Ovary (tissue), 9 donors: Measurements from ENCODE around the gene ICAM4. TPM values are rescaled to one million over a fixed set of nuclear protein-coding genes. Genes with fewer than 3 reads are reported as not detected.
"Not testable (repeated sequence)": the region's sequence is repeated elsewhere in the genome, so short reads cannot be mapped to it uniquely, and the experiment has no call there.

Experiments
- DNase-seq, 5 donors: peaks; one replicate each; pipeline ENCODE4 v3.0.0-alpha.2; 2019 to 2020
- H3K27ac ChIP-seq, 2 donors: fragments of 200-600 bp; one replicate each; pipeline versions ENCODE4 v1.5.1 to v1.8.0; 2019 to 2022
- H3K27me3 ChIP-seq: fragments of 200-600 bp; one replicate; pipeline ENCODE4 v1.8.0; 2022
- H3K36me3 ChIP-seq: fragments of 200-600 bp; sonication (generic); one replicate; pipeline ENCODE4 v1.5.1; 2019
- H3K4me1 ChIP-seq: one replicate; pipeline ENCODE4 v1.8.1; 2013; ENCODE audit warnings: mild to moderate bottlenecking, moderate library complexity; ENCODE audit not compliant: insufficient read depth
- H3K4me3 ChIP-seq: fragments of 200-600 bp; sonication (generic); one replicate; pipeline ENCODE4 v1.5.1; 2017
- H3K9me3 ChIP-seq, 2 donors: fragments of 200-600 bp in 1 of 2; sonication (generic) in 1 of 2; one replicate each; pipeline versions ENCODE4 v1.5.1 to v1.8.1; 2013 to 2019; ENCODE audit warnings: mild to moderate bottlenecking in 1 of 2, moderate library complexity in 1 of 2
- CTCF ChIP-seq, 3 donors: fragments of 450-650 bp in 2 of 3; fragments of 200-600 bp in 1 of 3; IDR thresholded peaks; one replicate each; pipeline versions ENCODE4 v1.5.1 to v1.8.0; 2016 to 2022; ENCODE audit warnings: antibody characterized with exemption in 3 of 3, mild to moderate bottlenecking in 1 of 3
- EP300 ChIP-seq: sonication (generic); formaldehyde crosslinking; IDR thresholded peaks from one replicate; pipeline ENCODE4 v1.6.1; 2017; ENCODE audit warnings: antibody characterized with exemption
- POLR2A ChIP-seq: fragments of 450-650 bp; IDR thresholded peaks from one replicate; pipeline ENCODE4 v1.6.1; 2017; ENCODE audit warnings: antibody characterized with exemption, mild to moderate bottlenecking, moderate library complexity
- WGBS, 3 donors: extraction: QIAGEN DNeasy Blood & Tissue Kit in 1 of 3; methylation state at CpG; one replicate each; pipeline versions ENCODE4 v1.1.5 to v1.1.7; 2013 to 2017; 5-methylcytosine and 5-hydroxymethylcytosine counted together
- intact Hi-C, 4 donors: fragments of 100-400 bp; cut with DNase I; formaldehyde crosslinking; loops; one replicate each; pipeline versions ENCODE4 v1.11.0 to v1.15.1; 2022 to 2023
- polyA plus RNA-seq, 2 donors: library from polyadenylated mRNA; stranded (reverse); fragments of 200-250 nt in 1 of 2; fragments of 350-450 nt in 1 of 2; fragmentation: Illumina TruSeq in 1 of 2; extraction: RNeasy Lipid Tissue Mini Kit (QIAGEN cat#74804) in 1 of 2; gene quantifications; one replicate each; pipeline ENCODE4 v1.2.3, GENCODE V29; 2013 to 2014
- small RNA-seq: library from RNA; depleted of rRNA; stranded (forward); fragments of <200 nt; gene quantifications from one replicate; pipeline ENCODE3, GENCODE V24; 2016
- total RNA-seq, 7 donors: library from RNA; depleted of rRNA in 2 of 7; stranded (reverse); fragments of >200 nt in 2 of 7; fragmentation: NEBNext Ultra II Directional in 3 of 7; extraction: Animal tissue kit (Norgen Biotek cat#: 25700) in 3 of 7; gene quantifications; one replicate each; pipeline versions ENCODE4 v1.1.0 to v1.2.4, GENCODE V29; 2016 to 2023
- donor health status: DM: no; HTN: no; CAD: no; lungs with moderate emphysema.
- donor health status: DM: no; HTN: no; CAD: no.
- donor health status: Bipolar disorder and iron deficiency.
- donor health status: DM: yes; HTN: yes; CAD: no.
- donor health status: DM: no; HTN: no; CAD: no.
- donor health status: DM: yes; HTN: yes; CAD: no.

ICAM4 gene
- total and polyA plus RNA-seq, 9 donors = 0.17 to 3.3 (median 0.47) TPM

- no peaks in the 10 kb centered on the region for H3K27me3 ChIP-seq
- DNase-seq = peak; percentile 94 to 98 (median 97)
- H3K27ac ChIP-seq = peak overlapping the region in 1 of 2 donors; percentile 63
- H3K36me3 ChIP-seq = no peaks in the 10 kb centered on the region
- TF ChIP-seq EP300 (no peak), POLR2A (no peak), CTCF (IDR thresholded peaks at IDR 0.05) (no peak)
- no peaks in the 10 kb centered on the region for H3K9me3 ChIP-seq
- 1 to 4% (median 3%) methylated on average over 48 to 59 of the region's 59 CpGs for WGBS, 3 donors
- peak overlapping the region; percentile 91 for H3K4me3 ChIP-seq
- H3K4me1 ChIP-seq = peaks cover 12% of the 10 kb centered on the region
- intact Hi-C loops = loop anchor here in 1 of 4 donors (5.0 kb wide), 1 partner anchor 48 kb away; the partner anchor contains the start of gene TYK2
Measured at GRCh38 chr19:10334588-10335351, 48.0 kb downstream of the ICAM4 start.

GRCh38 chr19:10335352-10335985, 48.7 kb downstream of the ICAM4 start:
- TF ChIP-seq POLR2A = no peak
- TF ChIP-seq CTCF (IDR thresholded peaks at IDR 0.05) = no peak
- no peak for TF ChIP-seq EP300
- Histone ChIP-seq H3K27me3 (no peaks in the 10 kb centered on the region), H3K27ac (peak overlapping the region in 1 of 2 donors; percentile 14), H3K9me3 (no peaks in the 10 kb centered on the region), H3K4me1 (peaks cover 12% of the 10 kb centered on the region), H3K36me3 (no peaks in the 10 kb centered on the region), H3K4me3 (no peak overlapping the region)
- WGBS, 3 donors = 44 to 55% (median 51%) methylated on average over 25 to 26 of the region's 26 CpGs
- intact Hi-C loops = no loop called here
- peak in 3 of 5 donors; percentile 21 to 51 (median 44) for DNase-seq

- H3K9me3 ChIP-seq, H3K36me3 ChIP-seq, H3K4me3 ChIP-seq, DNase-seq, H3K27ac ChIP-seq, intact Hi-C loops, H3K27me3 ChIP-seq: not testable (repeated sequence)
- WGBS, 3 donors = 91 to 95% (median 95%) methylated on average over 9 of the region's 9 CpGs
- H3K4me1 ChIP-seq = peaks cover 12% of the 10 kb centered on the region
Measured at GRCh38 chr19:10336725-10337124, 50.0 kb downstream of the ICAM4 start.

Small RNA genes lying within 50 kb of the gene (small RNA-seq; reads per million reads assigned to genes)
- not detected for gene AC011511.1
- gene AC011511.4 = not detected

Other genes with a start within 250 kb of the ICAM4 start
- gene SHFL, start 200.6 kb upstream of the ICAM4 start, total RNA-seq = 10 to 100 TPM; 34.0 to 49.5 (median 40.2) TPM
- gene SHFL, start 200.6 kb upstream of the ICAM4 start, polyA plus RNA-seq = 10 to 100 TPM; 39.0 to 42.1 TPM
- under 1 TPM in 6 of 7 donors, not detected in 1; 0.15 to 0.80 (median 0.38) TPM for gene ANGPTL6, start 184.3 kb upstream of the ICAM4 start, total RNA-seq
- 1 to 10 TPM in 1 of 2 donors, under 1 TPM in 1; 0.10 to 1.4 TPM for gene ANGPTL6, start 184.3 kb upstream of the ICAM4 start, polyA plus RNA-seq
- gene PPAN, start 180.6 kb upstream of the ICAM4 start, total RNA-seq = 10 to 100 TPM; 21.0 to 58.3 (median 44.4) TPM
- gene PPAN, start 180.6 kb upstream of the ICAM4 start, polyA plus RNA-seq = 10 to 100 TPM in 1 of 2 donors, 1 to 10 TPM in 1; 6.2 to 33.3 TPM
- 10 to 100 TPM in 5 of 7 donors, 1 to 10 TPM in 2; 5.5 to 18.5 (median 14.4) TPM for gene P2RY11, start 175.3 kb upstream of the ICAM4 start, total RNA-seq
- gene P2RY11, start 175.3 kb upstream of the ICAM4 start, polyA plus RNA-seq = 1 to 10 TPM; 2.1 to 8.7 TPM
- 100 to 1,000 TPM; 284 to 375 (median 298) TPM for gene EIF3G, start 167.1 kb upstream of the ICAM4 start, total RNA-seq
- gene EIF3G, start 167.1 kb upstream of the ICAM4 start, polyA plus RNA-seq = 100 to 1,000 TPM; 293 to 311 TPM
- gene DNMT1, start 92.0 kb upstream of the ICAM4 start, total RNA-seq = 10 to 100 TPM; 28.1 to 74.2 (median 41.8) TPM
- 10 to 100 TPM; 19.8 to 60.2 TPM for gene DNMT1, start 92.0 kb upstream of the ICAM4 start, polyA plus RNA-seq
- 10 to 100 TPM in 4 of 7 donors, 1 to 10 TPM in 3; 3.6 to 25.9 (median 12.7) TPM for gene S1PR2, start 55.6 kb upstream of the ICAM4 start, total RNA-seq
- gene S1PR2, start 55.6 kb upstream of the ICAM4 start, polyA plus RNA-seq = 1 to 10 TPM; 4.9 to 5.1 TPM
- gene MRPL4, start 34.7 kb upstream of the ICAM4 start, total RNA-seq = 10 to 100 TPM; 42.2 to 73.3 (median 58.9) TPM
- 10 to 100 TPM in 1 of 2 donors, 1 to 10 TPM in 1; 4.7 to 60.6 TPM for gene MRPL4, start 34.7 kb upstream of the ICAM4 start, polyA plus RNA-seq
- gene ICAM1, start 15.8 kb upstream of the ICAM4 start, total RNA-seq = 100 to 1,000 TPM in 1 of 7 donors, 10 to 100 TPM in 6; 12.1 to 116 (median 18.7) TPM
- 10 to 100 TPM; 12.3 to 20.6 TPM for gene ICAM1, start 15.8 kb upstream of the ICAM4 start, polyA plus RNA-seq
- gene ICAM5, start 3.0 kb downstream of the ICAM4 start, total RNA-seq = 10 to 100 TPM in 3 of 7 donors, 1 to 10 TPM in 1, under 1 TPM in 3; 0.51 to 16.1 (median 2.5) TPM
- gene ICAM5, start 3.0 kb downstream of the ICAM4 start, polyA plus RNA-seq = under 1 TPM in 1 of 2 donors, not detected in 1; 0.11 TPM
- gene ZGLP1, start 22.9 kb downstream of the ICAM4 start, total RNA-seq = 1 to 10 TPM; 2.6 to 5.6 (median 3.0) TPM
- 1 to 10 TPM in 1 of 2 donors, under 1 TPM in 1; 0.27 to 4.5 TPM for gene ZGLP1, start 22.9 kb downstream of the ICAM4 start, polyA plus RNA-seq
- gene FDX2, start 29.1 kb downstream of the ICAM4 start, total RNA-seq = 10 to 100 TPM; 11.1 to 23.6 (median 13.2) TPM
- 10 to 100 TPM in 1 of 2 donors, 1 to 10 TPM in 1; 2.5 to 16.8 TPM for gene FDX2, start 29.1 kb downstream of the ICAM4 start, polyA plus RNA-seq
- 10 to 100 TPM; 13.1 to 50.7 (median 41.0) TPM for gene RAVER1, start 46.6 kb downstream of the ICAM4 start, total RNA-seq
- gene RAVER1, start 46.6 kb downstream of the ICAM4 start, polyA plus RNA-seq = 10 to 100 TPM in 1 of 2 donors, 1 to 10 TPM in 1; 1.3 to 18.2 TPM
- 10 to 100 TPM in 1 of 7 donors, 1 to 10 TPM in 6; 2.2 to 10.9 (median 3.6) TPM for gene ICAM3, start 52.7 kb downstream of the ICAM4 start, total RNA-seq
- gene ICAM3, start 52.7 kb downstream of the ICAM4 start, polyA plus RNA-seq = 1 to 10 TPM; 3.9 to 4.3 TPM
- gene TYK2, start 93.6 kb downstream of the ICAM4 start, total RNA-seq = 100 to 1,000 TPM in 1 of 7 donors, 10 to 100 TPM in 6; 55.4 to 118 (median 81.6) TPM
- gene TYK2, start 93.6 kb downstream of the ICAM4 start, polyA plus RNA-seq = 10 to 100 TPM; 62.7 to 73.2 TPM
- gene CDC37, start 116.6 kb downstream of the ICAM4 start, total RNA-seq = 100 to 1,000 TPM in 5 of 7 donors, 10 to 100 TPM in 2; 81.3 to 123 (median 113) TPM
- gene CDC37, start 116.6 kb downstream of the ICAM4 start, polyA plus RNA-seq = 100 to 1,000 TPM; 117 to 180 TPM
- gene PDE4A, start 133.6 kb downstream of the ICAM4 start, total RNA-seq = 1 to 10 TPM in 6 of 7 donors, under 1 TPM in 1; 0.71 to 4.8 (median 3.0) TPM
- gene PDE4A, start 133.6 kb downstream of the ICAM4 start, polyA plus RNA-seq = 1 to 10 TPM; 2.1 to 2.6 TPM
- gene KEAP1, start 216.4 kb downstream of the ICAM4 start, total RNA-seq = 10 to 100 TPM; 29.6 to 61.7 (median 51.7) TPM
- 10 to 100 TPM; 38.5 to 40.4 TPM for gene KEAP1, start 216.4 kb downstream of the ICAM4 start, polyA plus RNA-seq
- under 1 TPM in 6 of 7 donors, not detected in 1; 0.12 to 0.57 (median 0.32) TPM for gene S1PR5, start 230.5 kb downstream of the ICAM4 start, total RNA-seq
- gene S1PR5, start 230.5 kb downstream of the ICAM4 start, polyA plus RNA-seq = 1 to 10 TPM in 1 of 2 donors, under 1 TPM in 1; 0.33 to 1.4 TPM